Upper lobe of right lung (tissue), 1 donor: ENCODE measurements around the gene CRISPLD2. TPM values are rescaled to one million over a fixed set of nuclear protein-coding genes. Genes with fewer than 3 reads are reported as not detected.
A peak's percentile ranks its signal among the peaks of the same experiment; 100 is the strongest.

Source experiments
- ATAC-seq: fragments of 200-7000 bp; cut with Tn5 transposase; one replicate; pipeline ENCODE4 v1.9.1; 2020; ENCODE audit warnings: mild to moderate bottlenecking, moderate library complexity
- DNase-seq: peaks from one replicate; pipeline ENCODE4 v3.0.0-alpha.2; 2020
- H3K27ac ChIP-seq: fragments of 200-600 bp; one replicate; pipeline ENCODE4 v1.8.0; 2022
- H3K27me3 ChIP-seq: fragments of 200-600 bp; one replicate; pipeline ENCODE4 v1.8.0; 2022; ENCODE audit warnings: mild to moderate bottlenecking
- H3K36me3 ChIP-seq: fragments of 200-600 bp; one replicate; pipeline ENCODE4 v1.8.0; 2022
- H3K4me1 ChIP-seq: fragments of 200-600 bp; one replicate; pipeline ENCODE4 v1.8.0; 2022
- H3K4me3 ChIP-seq: fragments of 200-600 bp; one replicate; pipeline ENCODE4 v1.8.0; 2022; ENCODE audit warnings: mild to moderate bottlenecking
- H3K9me3 ChIP-seq: fragments of 200-600 bp; one replicate; pipeline ENCODE4 v1.8.0; 2022
- intact Hi-C: fragments of 100-400 bp; cut with DNase I; formaldehyde crosslinking; loops from one replicate; pipeline ENCODE4 v1.11.0; 2022
- total RNA-seq: library from RNA; stranded (reverse); fragmentation: NEBNext Ultra II Directional; extraction: Animal tissue kit (Norgen Biotek cat#: 25700); gene quantifications from one replicate; pipeline ENCODE4 v1.2.1, GENCODE V29; 2021
- TF ChIP-seq, protein P1 (sequence below): fragments of 200-600 bp; IDR thresholded peaks from one replicate; pipeline ENCODE4 v1.8.0; 2022; ENCODE audit warnings: antibody characterized with exemption
- donor health status: DM: no; HTN: yes; CAD: no; lungs with severe emphysema.

CRISPLD2 gene
- total RNA-seq, 1 donor from 2014 or later: 61.9 TPM

- H3K36me3 ChIP-seq: peaks cover 12% of the 10 kb centered on the region
- no peak overlapping the region for H3K4me3 ChIP-seq
- intact Hi-C loops: no loop called here
- TF ChIP-seq, protein P1, sequence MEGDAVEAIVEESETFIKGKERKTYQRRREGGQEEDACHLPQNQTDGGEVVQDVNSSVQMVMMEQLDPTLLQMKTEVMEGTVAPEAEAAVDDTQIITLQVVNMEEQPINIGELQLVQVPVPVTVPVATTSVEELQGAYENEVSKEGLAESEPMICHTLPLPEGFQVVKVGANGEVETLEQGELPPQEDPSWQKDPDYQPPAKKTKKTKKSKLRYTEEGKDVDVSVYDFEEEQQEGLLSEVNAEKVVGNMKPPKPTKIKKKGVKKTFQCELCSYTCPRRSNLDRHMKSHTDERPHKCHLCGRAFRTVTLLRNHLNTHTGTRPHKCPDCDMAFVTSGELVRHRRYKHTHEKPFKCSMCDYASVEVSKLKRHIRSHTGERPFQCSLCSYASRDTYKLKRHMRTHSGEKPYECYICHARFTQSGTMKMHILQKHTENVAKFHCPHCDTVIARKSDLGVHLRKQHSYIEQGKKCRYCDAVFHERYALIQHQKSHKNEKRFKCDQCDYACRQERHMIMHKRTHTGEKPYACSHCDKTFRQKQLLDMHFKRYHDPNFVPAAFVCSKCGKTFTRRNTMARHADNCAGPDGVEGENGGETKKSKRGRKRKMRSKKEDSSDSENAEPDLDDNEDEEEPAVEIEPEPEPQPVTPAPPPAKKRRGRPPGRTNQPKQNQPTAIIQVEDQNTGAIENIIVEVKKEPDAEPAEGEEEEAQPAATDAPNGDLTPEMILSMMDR: no peak
- no peaks in the 10 kb centered on the region for H3K9me3 ChIP-seq
- H3K4me1 ChIP-seq: no peaks in the 10 kb centered on the region
- DNase-seq: no peak
- no peaks in the 10 kb centered on the region for H3K27me3 ChIP-seq
- no peak overlapping the region for H3K27ac ChIP-seq
- ATAC-seq: peak; percentile 79
Measured at GRCh38 chr16:84897911-84898377, 78.2 kb downstream of the CRISPLD2 start.

GRCh38 chr16:84898447-84898846 is 78.7 kb downstream of the CRISPLD2 start:
- Histone ChIP-seq H3K4me1 (no peaks in the 10 kb centered on the region), H3K36me3 (peaks cover 12% of the 10 kb centered on the region), H3K27me3 (no peaks in the 10 kb centered on the region), H3K4me3 (no peak overlapping the region), H3K9me3 (no peaks in the 10 kb centered on the region), H3K27ac (no peak overlapping the region)
- TF ChIP-seq, protein P1: no peak
- no peak for DNase-seq
- ATAC-seq: peak; percentile 46
- intact Hi-C loops: no loop called here

GRCh38 chr16:84899414-84899813 is 79.6 kb downstream of the CRISPLD2 start:
- no peak overlapping the region for H3K27ac ChIP-seq
- H3K9me3 ChIP-seq: no peaks in the 10 kb centered on the region
- DNase-seq (no peak), ATAC-seq (no peak)
- H3K4me1 ChIP-seq: no peaks in the 10 kb centered on the region
- H3K4me3 ChIP-seq: no peak overlapping the region
- TF ChIP-seq, protein P1: no peak
- H3K36me3 ChIP-seq: peaks cover 12% of the 10 kb centered on the region
- intact Hi-C loops: no loop called here
- H3K27me3 ChIP-seq: no peaks in the 10 kb centered on the region

- Histone ChIP-seq H3K4me1 (peaks cover 5% of the 10 kb centered on the region), H3K27ac (no peak overlapping the region), H3K27me3 (no peaks in the 10 kb centered on the region), H3K36me3 (no peaks in the 10 kb centered on the region), H3K9me3 (no peaks in the 10 kb centered on the region), H3K4me3 (no peak overlapping the region)
- intact Hi-C loops: no loop called here
- ATAC-seq: no peak
- DNase-seq: no peak
- TF ChIP-seq, protein P1: no peak
Measured at GRCh38 chr16:84905965-84906460, 86.2 kb downstream of the CRISPLD2 start.

- TF ChIP-seq, protein P1: no peak
- Histone ChIP-seq H3K36me3 (no peaks in the 10 kb centered on the region), H3K4me1 (peaks cover 5% of the 10 kb centered on the region), H3K4me3 (no peak overlapping the region), H3K27ac (no peak overlapping the region), H3K27me3 (no peaks in the 10 kb centered on the region), H3K9me3 (no peaks in the 10 kb centered on the region)
- intact Hi-C loops: no loop called here
- DNase-seq: no peak
- no peak for ATAC-seq
Measured at GRCh38 chr16:84907051-84907450, 87.3 kb downstream of the CRISPLD2 start.

GRCh38 chr16:84907575-84907974 is 87.8 kb downstream of the CRISPLD2 start:
- no peak overlapping the region for H3K27ac ChIP-seq
- peaks cover 5% of the 10 kb centered on the region for H3K4me1 ChIP-seq
- H3K36me3 ChIP-seq: no peaks in the 10 kb centered on the region
- ATAC-seq: peak; percentile 69
- H3K9me3 ChIP-seq: no peaks in the 10 kb centered on the region
- no peak for DNase-seq
- no peak overlapping the region for H3K4me3 ChIP-seq
- H3K27me3 ChIP-seq: no peaks in the 10 kb centered on the region
- intact Hi-C loops: no loop called here
- TF ChIP-seq, protein P1: no peak
